Measurements from ENCODE around the gene CTF1. TPM values are rescaled to one million over a fixed set of nuclear protein-coding genes. Genes with fewer than 3 reads are reported as not detected.
A peak's percentile ranks its signal among the peaks of the same experiment; 100 is the strongest.
"Not testable (repeated sequence)": the region's sequence is repeated elsewhere in the genome, so short reads cannot be mapped to it uniquely, and the experiment has no call there.

The CTF1 gene
- total RNA-seq, 4 donors from 2014 or later, result 2.2 to 5.9 (median 3.1) TPM

GRCh38 chr16:30931068-30931650 lies 34.7 kb downstream of the CTF1 start:
- Histone ChIP-seq H3K4me3 (no peak overlapping the region), H3K27ac (no peak overlapping the region), H3K4me1 (peaks cover 0 to 8% (median 0%) of the 10 kb centered on the region in 4 donors), H3K36me3 (peaks cover 0 to 92% (median 0%) of the 10 kb centered on the region in 3 donors), H3K27me3 (no peaks in the 10 kb centered on the region), H3K9me3 (no peaks in the 10 kb centered on the region)
- TF ChIP-seq EP300 (IDR thresholded peaks at IDR 0.05) (no peak), POLR2A (IDR thresholded peaks at IDR 0.05) (no peak), CTCF (IDR thresholded peaks at IDR 0.05) (no peak)
- 69% methylated on average over 12 of the region's 12 CpGs for WGBS, 2 donors
- DNase-seq (ENCODE audit: low spot score in 2 of 2), result no peak

GRCh38 chr16:30934827-30935557 lies 38.6 kb downstream of the CTF1 start:
- Histone ChIP-seq H3K4me3 (no peak overlapping the region), H3K27me3 (no peaks in the 10 kb centered on the region), H3K9me3 (no peaks in the 10 kb centered on the region), H3K27ac (no peak overlapping the region), H3K36me3 (peaks cover 0 to 73% (median 0%) of the 10 kb centered on the region in 3 donors), H3K4me1 (no peaks in the 10 kb centered on the region)
- DNase-seq (ENCODE audit: low spot score in 2 of 2), result peak in 1 of 2 donors; percentile 60
- TF ChIP-seq EP300 (IDR thresholded peaks at IDR 0.05) (no peak), CTCF (IDR thresholded peaks at IDR 0.05) (peak; percentile 30 to 40 (median 38)), POLR2A (IDR thresholded peaks at IDR 0.05) (no peak)
- WGBS, 2 donors, result 69 to 70% methylated on average over 12 of the region's 12 CpGs

GRCh38 chr16:30937692-30938091 lies 41.3 kb downstream of the CTF1 start:
- Histone ChIP-seq H3K9me3 (no peaks in the 10 kb centered on the region), H3K4me3 (no peak overlapping the region), H3K27ac (peak overlapping the region in 1 of 4 donors; percentile 42), H3K27me3 (no peaks in the 10 kb centered on the region), H3K36me3 (peaks cover 0 to 65% (median 0%) of the 10 kb centered on the region in 3 donors), H3K4me1 (peaks cover 0 to 14% (median 4%) of the 10 kb centered on the region in 4 donors)
- WGBS, 2 donors, result 49 to 50% methylated on average over 5 of the region's 5 CpGs
- no peak for DNase-seq (ENCODE audit: low spot score in 2 of 2)
- no peak for TF ChIP-seq CTCF (IDR thresholded peaks at IDR 0.05)
- no peak for TF ChIP-seq EP300 (IDR thresholded peaks at IDR 0.05)

- not testable (repeated sequence) for H3K27me3 ChIP-seq; H3K27ac ChIP-seq; H3K9me3 ChIP-seq; H3K4me3 ChIP-seq; DNase-seq (ENCODE audit: low spot score in 2 of 2)
- Histone ChIP-seq H3K36me3 (peaks cover 0 to 67% (median 0%) of the 10 kb centered on the region in 3 donors), H3K4me1 (peaks cover 0 to 14% (median 4%) of the 10 kb centered on the region in 4 donors)
- 85 to 95% methylated on average over 8 of the region's 8 CpGs for WGBS, 2 donors
Observed at GRCh38 chr16:30939571-30939970, 43.2 kb downstream of the CTF1 start.

GRCh38 chr16:30941600-30942425 lies 45.4 kb downstream of the CTF1 start:
- peaks cover 0 to 70% (median 0%) of the 10 kb centered on the region in 3 donors for H3K36me3 ChIP-seq
- TF ChIP-seq EP300 (IDR thresholded peaks at IDR 0.05), result no peak
- peak; percentile 80 to 92 (median 90) for TF ChIP-seq CTCF (IDR thresholded peaks at IDR 0.05)
- TF ChIP-seq POLR2A (IDR thresholded peaks at IDR 0.05), result no peak
- peaks cover 0 to 14% (median 4%) of the 10 kb centered on the region in 4 donors for H3K4me1 ChIP-seq
- WGBS, 2 donors, result 19% methylated on average over 8 to 14 of the region's 15 CpGs
- no peaks in the 10 kb centered on the region for H3K27me3 ChIP-seq
- H3K27ac ChIP-seq, result no peak overlapping the region
- no peak overlapping the region for H3K4me3 ChIP-seq
- peak; percentile 48 to 51 for DNase-seq (ENCODE audit: low spot score in 2 of 2)
- no peaks in the 10 kb centered on the region for H3K9me3 ChIP-seq

Measured in tibial nerve (tissue), 4 donors.